ENCODE data around the gene HDC.

HDC gene

GRCh38 chr15:50231761-50232160, 33.8 kb downstream of the HDC start:
- Histone ChIP-seq H3K4me2 (ENCODE audit: low read depth, low read length, poor library complexity, severe bottlenecking) (no peak overlapping the region), H3K9me2 (replicated peaks; ENCODE audit: insufficient read depth, low read length) (no peaks in the 10 kb centered on the region), H3K36me3 (ENCODE audit: low read length) (no peaks in the 10 kb centered on the region), H3K27me3 (ENCODE audit: low read length) (no peaks in the 10 kb centered on the region), H2AFZ (ENCODE audit: low read depth, low read length, severe bottlenecking) (no peak overlapping the region), H3K4me3 (ENCODE audit: insufficient read depth, low read length, poor library complexity, severe bottlenecking) (no peak overlapping the region), H3F3A (ENCODE audit: insufficient read depth) (no peaks in the 10 kb centered on the region), H4K20me1 (ENCODE audit: low read depth, low read length) (no peaks in the 10 kb centered on the region), H3K9me3 (ENCODE audit: insufficient read depth, low read length) (no peaks in the 10 kb centered on the region), H3K27ac (ENCODE audit: low read depth, low read length) (no peak overlapping the region), H3K9ac (ENCODE audit: low read length) (no peak overlapping the region), H3K79me2 (ENCODE audit: insufficient read depth, low read length) (no peaks in the 10 kb centered on the region)
- TF ChIP-seq EZH2phosphoT487 (conservative IDR thresholded peaks at IDR 0.05; ENCODE audit: low read length) = no peak
- no peak for TF ChIP-seq CTCF (IDR thresholded peaks at IDR 0.05; ENCODE audit: insufficient read depth, low read length, poor library complexity, severe bottlenecking)

- no peak overlapping the region for H2AFZ ChIP-seq (ENCODE audit: low read depth, low read length, severe bottlenecking)
- H3K79me2 ChIP-seq (ENCODE audit: insufficient read depth, low read length) = no peaks in the 10 kb centered on the region
- H3K9me3 ChIP-seq (ENCODE audit: insufficient read depth, low read length) = no peaks in the 10 kb centered on the region
- no peak overlapping the region for H3K4me3 ChIP-seq (ENCODE audit: insufficient read depth, low read length, poor library complexity, severe bottlenecking)
- H4K20me1 ChIP-seq (ENCODE audit: low read depth, low read length) = no peaks in the 10 kb centered on the region
- H3K36me3 ChIP-seq (ENCODE audit: low read length) = no peaks in the 10 kb centered on the region
- no peak overlapping the region for H3K9ac ChIP-seq (ENCODE audit: low read length)
- TF ChIP-seq CTCF (IDR thresholded peaks at IDR 0.05; ENCODE audit: insufficient read depth, low read length, poor library complexity, severe bottlenecking) (no peak), EZH2phosphoT487 (conservative IDR thresholded peaks at IDR 0.05; ENCODE audit: low read length) (no peak)
- H3F3A ChIP-seq (ENCODE audit: insufficient read depth) = no peaks in the 10 kb centered on the region
- H3K4me2 ChIP-seq (ENCODE audit: low read depth, low read length, poor library complexity, severe bottlenecking) = no peak overlapping the region
- no peak overlapping the region for H3K27ac ChIP-seq (ENCODE audit: low read depth, low read length)
- H3K27me3 ChIP-seq (ENCODE audit: low read length) = no peaks in the 10 kb centered on the region
- no peaks in the 10 kb centered on the region for H3K9me2 ChIP-seq (replicated peaks; ENCODE audit: insufficient read depth, low read length)
Observed at GRCh38 chr15:50229336-50229735, 36.2 kb downstream of the HDC start.

GRCh38 chr15:50228866-50229265, 36.7 kb downstream of the HDC start:
- no peaks in the 10 kb centered on the region for H3F3A ChIP-seq (ENCODE audit: insufficient read depth)
- no peaks in the 10 kb centered on the region for H3K79me2 ChIP-seq (ENCODE audit: insufficient read depth, low read length)
- H4K20me1 ChIP-seq (ENCODE audit: low read depth, low read length) = no peaks in the 10 kb centered on the region
- no peaks in the 10 kb centered on the region for H3K9me3 ChIP-seq (ENCODE audit: insufficient read depth, low read length)
- no peak overlapping the region for H2AFZ ChIP-seq (ENCODE audit: low read depth, low read length, severe bottlenecking)
- H3K27ac ChIP-seq (ENCODE audit: low read depth, low read length) = no peak overlapping the region
- no peak overlapping the region for H3K9ac ChIP-seq (ENCODE audit: low read length)
- no peaks in the 10 kb centered on the region for H3K36me3 ChIP-seq (ENCODE audit: low read length)
- H3K4me3 ChIP-seq (ENCODE audit: insufficient read depth, low read length, poor library complexity, severe bottlenecking) = no peak overlapping the region
- no peaks in the 10 kb centered on the region for H3K27me3 ChIP-seq (ENCODE audit: low read length)
- H3K9me2 ChIP-seq (replicated peaks; ENCODE audit: insufficient read depth, low read length) = no peaks in the 10 kb centered on the region
- TF ChIP-seq EZH2phosphoT487 (conservative IDR thresholded peaks at IDR 0.05; ENCODE audit: low read length) = no peak
- TF ChIP-seq CTCF (IDR thresholded peaks at IDR 0.05; ENCODE audit: insufficient read depth, low read length, poor library complexity, severe bottlenecking) = no peak
- no peak overlapping the region for H3K4me2 ChIP-seq (ENCODE audit: low read depth, low read length, poor library complexity, severe bottlenecking)
